HG03280 (cell line): ENCODE data around the gene ELL3.
"Not testable (repeated sequence)": the region's sequence is repeated elsewhere in the genome, so short reads cannot be mapped to it uniquely, and the experiment has no call there.

ENCODE experiments used
- ATAC-seq: cut with Tn5 transposase; IDR thresholded peaks from one replicate; pipeline ENCODE4 v1.9.1; 2021; ENCODE audit warnings: mild to moderate bottlenecking, moderate library complexity; ENCODE audit not compliant: unreplicated experiment

Gene ELL3

GRCh38 chr15:43728053-43728725, 48.6 kb downstream of the ELL3 start:
- not testable (repeated sequence) for ATAC-seq

- not testable (repeated sequence) for ATAC-seq
Observed at GRCh38 chr15:43726306-43726705, 50.5 kb downstream of the ELL3 start.

- ATAC-seq, result no peak
Observed at GRCh38 chr15:43723151-43723550, 53.6 kb downstream of the ELL3 start.
